ENCODE results near the gene PRKCH.

Gene PRKCH

GRCh38 chr14:61536661-61537562, 215.5 kb downstream of the PRKCH start:
- Mint-ChIP-seq H3K27me3 (no peaks in the 10 kb centered on the region), H3K4me1 (ENCODE audit: low read depth) (peaks cover 76% of the 10 kb centered on the region), H3K4me3 (peak overlapping the region; percentile 41), H3K27ac (peak overlapping the region; percentile 81), H3K9me3 (ENCODE audit: low read depth) (no peaks in the 10 kb centered on the region), H3K36me3 (peaks cover 31% of the 10 kb centered on the region)

GRCh38 chr14:61537563-61538463, 216.4 kb downstream of the PRKCH start:
- Mint-ChIP-seq H3K36me3 (peaks cover 29% of the 10 kb centered on the region), H3K27me3 (no peaks in the 10 kb centered on the region), H3K9me3 (ENCODE audit: low read depth) (no peaks in the 10 kb centered on the region), H3K4me1 (ENCODE audit: low read depth) (peaks cover 68% of the 10 kb centered on the region), H3K4me3 (peak overlapping the region; percentile 41), H3K27ac (peak overlapping the region; percentile 81)

GRCh38 chr14:61538464-61539022, 217.2 kb downstream of the PRKCH start:
- H3K4me3 Mint-ChIP-seq: no peak overlapping the region
- peaks cover 61% of the 10 kb centered on the region for H3K4me1 Mint-ChIP-seq (ENCODE audit: low read depth)
- H3K9me3 Mint-ChIP-seq (ENCODE audit: low read depth): no peaks in the 10 kb centered on the region
- H3K36me3 Mint-ChIP-seq: peaks cover 27% of the 10 kb centered on the region
- H3K27ac Mint-ChIP-seq: peak overlapping the region; percentile 81
- no peaks in the 10 kb centered on the region for H3K27me3 Mint-ChIP-seq

GRCh38 chr14:61539631-61540030, 218.3 kb downstream of the PRKCH start:
- Mint-ChIP-seq H3K4me3 (no peak overlapping the region), H3K27ac (peak overlapping the region; percentile 75), H3K36me3 (peaks cover 17% of the 10 kb centered on the region), H3K4me1 (ENCODE audit: low read depth) (peaks cover 52% of the 10 kb centered on the region), H3K9me3 (ENCODE audit: low read depth) (no peaks in the 10 kb centered on the region), H3K27me3 (no peaks in the 10 kb centered on the region)

- Mint-ChIP-seq H3K36me3 (peaks cover 10% of the 10 kb centered on the region), H3K27me3 (no peaks in the 10 kb centered on the region), H3K4me1 (ENCODE audit: low read depth) (peaks cover 44% of the 10 kb centered on the region), H3K9me3 (ENCODE audit: low read depth) (no peaks in the 10 kb centered on the region), H3K27ac (peak overlapping the region; percentile 75), H3K4me3 (no peak overlapping the region)
These were observed 219.6 kb downstream of the PRKCH start for GRCh38 chr14:61540931-61541330.

- Mint-ChIP-seq H3K36me3 (peaks cover 10% of the 10 kb centered on the region), H3K27ac (peak overlapping the region; percentile 75), H3K4me1 (ENCODE audit: low read depth) (peaks cover 25% of the 10 kb centered on the region), H3K4me3 (no peak overlapping the region), H3K9me3 (ENCODE audit: low read depth) (no peaks in the 10 kb centered on the region), H3K27me3 (no peaks in the 10 kb centered on the region)
These were observed 221.7 kb downstream of the PRKCH start for GRCh38 chr14:61542848-61543790.

- Mint-ChIP-seq H3K9me3 (ENCODE audit: low read depth) (no peaks in the 10 kb centered on the region), H3K27ac (peak overlapping the region; percentile 75), H3K4me3 (no peak overlapping the region)
These were observed 222.6 kb downstream of the PRKCH start for GRCh38 chr14:61543946-61544345.

GRCh38 chr14:61544448-61545330, 223.3 kb downstream of the PRKCH start:
- H3K9me3 Mint-ChIP-seq (ENCODE audit: low read depth): no peaks in the 10 kb centered on the region
- peak overlapping the region; percentile 87 for H3K27ac Mint-ChIP-seq
- peaks cover 16% of the 10 kb centered on the region for H3K4me1 Mint-ChIP-seq (ENCODE audit: low read depth)
- H3K36me3 Mint-ChIP-seq: peaks cover 10% of the 10 kb centered on the region
- H3K4me3 Mint-ChIP-seq: no peak overlapping the region
- no peaks in the 10 kb centered on the region for H3K27me3 Mint-ChIP-seq

More at GRCh38 chr14:61543946-61544345, 222.6 kb downstream of the PRKCH start:
- no peaks in the 10 kb centered on the region for H3K27me3 Mint-ChIP-seq
- peaks cover 8% of the 10 kb centered on the region for H3K36me3 Mint-ChIP-seq
- H3K4me1 Mint-ChIP-seq (ENCODE audit: low read depth): peaks cover 16% of the 10 kb centered on the region

GRCh38 chr14:61545726-61546455, 224.5 kb downstream of the PRKCH start:
- H3K4me3 Mint-ChIP-seq: no peak overlapping the region
- H3K27me3 Mint-ChIP-seq: no peaks in the 10 kb centered on the region
- H3K36me3 Mint-ChIP-seq: peaks cover 18% of the 10 kb centered on the region
- peak overlapping the region; percentile 87 for H3K27ac Mint-ChIP-seq
- peaks cover 17% of the 10 kb centered on the region for H3K4me1 Mint-ChIP-seq (ENCODE audit: low read depth)
- no peaks in the 10 kb centered on the region for H3K9me3 Mint-ChIP-seq (ENCODE audit: low read depth)

GRCh38 chr14:61547186-61548069, 226.0 kb downstream of the PRKCH start:
- H3K4me1 Mint-ChIP-seq (ENCODE audit: low read depth): peaks cover 30% of the 10 kb centered on the region

GRCh38 chr14:61549425-61549824, 228.0 kb downstream of the PRKCH start:
- H3K27ac Mint-ChIP-seq: peak overlapping the region; percentile 61
- H3K36me3 Mint-ChIP-seq: peaks cover 36% of the 10 kb centered on the region
- H3K4me1 Mint-ChIP-seq (ENCODE audit: low read depth): peaks cover 46% of the 10 kb centered on the region
- H3K27me3 Mint-ChIP-seq: no peaks in the 10 kb centered on the region
- H3K4me3 Mint-ChIP-seq: no peak overlapping the region
- H3K9me3 Mint-ChIP-seq (ENCODE audit: low read depth): no peaks in the 10 kb centered on the region

More at GRCh38 chr14:61547186-61548069, 226.0 kb downstream of the PRKCH start:
- Mint-ChIP-seq H3K27me3 (no peaks in the 10 kb centered on the region), H3K9me3 (ENCODE audit: low read depth) (no peaks in the 10 kb centered on the region), H3K4me3 (no peak overlapping the region), H3K36me3 (peaks cover 30% of the 10 kb centered on the region), H3K27ac (peak overlapping the region; percentile 78)

- no peaks in the 10 kb centered on the region for H3K27me3 Mint-ChIP-seq
- H3K27ac Mint-ChIP-seq: peak overlapping the region; percentile 87
- H3K4me1 Mint-ChIP-seq (ENCODE audit: low read depth): peaks cover 49% of the 10 kb centered on the region
- peaks cover 41% of the 10 kb centered on the region for H3K36me3 Mint-ChIP-seq
- no peaks in the 10 kb centered on the region for H3K9me3 Mint-ChIP-seq (ENCODE audit: low read depth)
- no peak overlapping the region for H3K4me3 Mint-ChIP-seq
These were observed 230.0 kb downstream of the PRKCH start for GRCh38 chr14:61551384-61551783.

Data from activated naive CD8-positive, alpha-beta T cell (primary cell).